Activated CD8-positive, alpha-beta T cell treated with anti-CD3 and anti-CD28 coated beads for 36 hours (primary cell): ENCODE results near the gene TEF. TPM values are rescaled to one million over a fixed set of nuclear protein-coding genes. Genes with fewer than 3 reads are reported as not detected.
"Not testable (repeated sequence)": the region's sequence is repeated elsewhere in the genome, so short reads cannot be mapped to it uniquely, and the experiment has no call there.

ENCODE experiments used
- ATAC-seq: fragments of 200-7000 bp; cut with Tn5 transposase; one replicate; pipeline ENCODE4 v1.10.0; 2021; ENCODE audit warnings: mild to moderate bottlenecking, moderate library complexity
- CTCF ChIA-PET: fragments of 350-600 bp; sonication (Branson Sonifier 250); formaldehyde crosslinking; loops from one replicate; lab custom pipeline; 2021; ENCODE audit warnings: antibody characterized with exemption; lab: Charles Lee
- POLR2A ChIA-PET: fragments of 350-600 bp; sonication (Branson Sonifier 250); formaldehyde crosslinking; loops from one replicate; lab custom pipeline; 2021; ENCODE audit warnings: antibody characterized with exemption; lab: Charles Lee
- DNase-seq: peaks from one replicate; pipeline ENCODE4 v3.0.0-alpha.2; 2020
- H3K27ac Mint-ChIP-seq: one replicate; pipeline ENCODE4 v1.8.0; 2021; ENCODE audit warnings: mild to moderate bottlenecking, mixed read lengths
- H3K27me3 Mint-ChIP-seq: one replicate; pipeline ENCODE4 v1.8.0; 2021; ENCODE audit warnings: mixed read lengths
- H3K36me3 Mint-ChIP-seq: one replicate; pipeline ENCODE4 v1.8.0; 2021; ENCODE audit warnings: low read depth, mixed read lengths
- H3K4me1 Mint-ChIP-seq: one replicate; pipeline ENCODE4 v1.8.0; 2021; ENCODE audit warnings: low read depth, mixed read lengths
- H3K4me3 Mint-ChIP-seq: one replicate; pipeline ENCODE4 v1.8.0; 2021; ENCODE audit warnings: mild to moderate bottlenecking, moderate library complexity, mixed read lengths
- H3K9me3 Mint-ChIP-seq: one replicate; pipeline ENCODE4 v1.8.0; 2021; ENCODE audit warnings: mixed read lengths
- intact Hi-C: fragments of 100-400 bp; cut with micrococcal nuclease; formaldehyde crosslinking; loops from one replicate; pipeline ENCODE4 v1.10.0; 2022
- total RNA-seq, 2 experiments: library from RNA; stranded (reverse); gene quantifications; one replicate each; pipeline ENCODE4 v1.2.3, GENCODE V29; 2021
- TF ChIP-seq, protein P1 (sequence below): fragments of 200-600 bp; IDR thresholded peaks from one replicate; pipeline ENCODE4 v1.8.0; 2022; ENCODE audit warnings: antibody characterized with exemption, mild to moderate bottlenecking

TEF gene
- total RNA-seq, 2 experiments from 2014 or later = 1.4 to 2.0 TPM

GRCh38 chr22:41436322-41437113, 54.8 kb downstream of the TEF start:
- no peak for DNase-seq
- Mint-ChIP-seq H3K27ac (no peak overlapping the region), H3K9me3 (no peaks in the 10 kb centered on the region), H3K4me1 (peaks cover 16% of the 10 kb centered on the region), H3K36me3 (peaks cover 24% of the 10 kb centered on the region), H3K4me3 (no peak overlapping the region), H3K27me3 (no peaks in the 10 kb centered on the region)
- TF ChIP-seq, protein P1, sequence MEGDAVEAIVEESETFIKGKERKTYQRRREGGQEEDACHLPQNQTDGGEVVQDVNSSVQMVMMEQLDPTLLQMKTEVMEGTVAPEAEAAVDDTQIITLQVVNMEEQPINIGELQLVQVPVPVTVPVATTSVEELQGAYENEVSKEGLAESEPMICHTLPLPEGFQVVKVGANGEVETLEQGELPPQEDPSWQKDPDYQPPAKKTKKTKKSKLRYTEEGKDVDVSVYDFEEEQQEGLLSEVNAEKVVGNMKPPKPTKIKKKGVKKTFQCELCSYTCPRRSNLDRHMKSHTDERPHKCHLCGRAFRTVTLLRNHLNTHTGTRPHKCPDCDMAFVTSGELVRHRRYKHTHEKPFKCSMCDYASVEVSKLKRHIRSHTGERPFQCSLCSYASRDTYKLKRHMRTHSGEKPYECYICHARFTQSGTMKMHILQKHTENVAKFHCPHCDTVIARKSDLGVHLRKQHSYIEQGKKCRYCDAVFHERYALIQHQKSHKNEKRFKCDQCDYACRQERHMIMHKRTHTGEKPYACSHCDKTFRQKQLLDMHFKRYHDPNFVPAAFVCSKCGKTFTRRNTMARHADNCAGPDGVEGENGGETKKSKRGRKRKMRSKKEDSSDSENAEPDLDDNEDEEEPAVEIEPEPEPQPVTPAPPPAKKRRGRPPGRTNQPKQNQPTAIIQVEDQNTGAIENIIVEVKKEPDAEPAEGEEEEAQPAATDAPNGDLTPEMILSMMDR = no peak
- CTCF ChIA-PET = interaction anchor here (1.1 to 1.8 kb wide), 2 partner anchors 33 to 90 kb away, joined by 3 to 8 read pairs; no protein-coding TSS in a partner anchor
- intact Hi-C loops = no loop called here
- POLR2A ChIA-PET = interaction anchor here (0.6 to 3.6 kb wide), 5 partner anchors 10 to 151 kb away, joined by 3 to 23 read pairs (median 6); partner anchors contain the start of genes ACO2, PHF5A, RANGAP1 and TOB2
- no peak for ATAC-seq

GRCh38 chr22:41437198-41437597, 55.5 kb downstream of the TEF start:
- TF ChIP-seq, protein P1 = no peak
- Mint-ChIP-seq H3K9me3 (no peaks in the 10 kb centered on the region), H3K4me3 (no peak overlapping the region), H3K4me1 (peaks cover 17% of the 10 kb centered on the region), H3K36me3 (peaks cover 23% of the 10 kb centered on the region), H3K27me3 (no peaks in the 10 kb centered on the region), H3K27ac (no peak overlapping the region)
- POLR2A ChIA-PET = interaction anchor here (0.6 to 3.6 kb wide), 5 partner anchors 9 to 151 kb away, joined by 3 to 23 read pairs (median 6); partner anchors contain the start of genes ACO2, PHF5A, RANGAP1 and TOB2
- ATAC-seq = no peak
- DNase-seq = no peak
- intact Hi-C loops = no loop called here
- CTCF ChIA-PET = interaction anchor here (1.1 to 1.8 kb wide), 2 partner anchors 33 to 90 kb away, joined by 3 to 8 read pairs; no protein-coding TSS in a partner anchor

GRCh38 chr22:41440511-41440910, 58.8 kb downstream of the TEF start:
- POLR2A ChIA-PET = interaction anchor here (0.6 kb wide), 1 partner anchor 243 kb away, joined by 3 read pairs; no protein-coding TSS in a partner anchor
- CTCF ChIA-PET = not testable (repeated sequence)
- H3K36me3 Mint-ChIP-seq = peaks cover 35% of the 10 kb centered on the region

GRCh38 chr22:41442240-41442792, 60.6 kb downstream of the TEF start:
- DNase-seq (no peak), ATAC-seq (no peak)
- ChIA-PET POLR2A (interaction anchor here (0.7 to 8.0 kb wide), 5 partner anchors 15 to 27 kb away, joined by 3 to 53 read pairs (median 4); partner anchors contain the start of genes ACO2 and PHF5A), CTCF (interaction anchor here (0.7 to 2.2 kb wide), 3 partner anchors 27 to 39 kb away, joined by 3 to 9 read pairs (median 3); partner anchors contain the start of genes ACO2 and PHF5A)
- intact Hi-C loops = no loop called here
- Mint-ChIP-seq H3K4me3 (no peak overlapping the region), H3K27ac (peak overlapping the region; percentile 30), H3K9me3 (no peaks in the 10 kb centered on the region), H3K27me3 (no peaks in the 10 kb centered on the region), H3K36me3 (peaks cover 26% of the 10 kb centered on the region), H3K4me1 (peaks cover 20% of the 10 kb centered on the region)
- TF ChIP-seq, protein P1 = no peak

More at GRCh38 chr22:41440511-41440910, 58.8 kb downstream of the TEF start:
- H3K4me1 Mint-ChIP-seq = peaks cover 24% of the 10 kb centered on the region
- ATAC-seq, intact Hi-C loops, H3K27me3 Mint-ChIP-seq, H3K4me3 Mint-ChIP-seq, H3K27ac Mint-ChIP-seq, H3K9me3 Mint-ChIP-seq, DNase-seq: not testable (repeated sequence)
